Activated CD4-positive, CD25-positive, alpha-beta regulatory T cell treated with anti-CD3 and anti-CD28 coated beads, Interleukin-2, amount 50 U/mL, for 72 hours (primary cell): ENCODE data around the gene DSP.

Experiments
- DNase-seq: peaks from one replicate; pipeline ENCODE4 v3.0.0; 2021

The DSP gene

DNA sequence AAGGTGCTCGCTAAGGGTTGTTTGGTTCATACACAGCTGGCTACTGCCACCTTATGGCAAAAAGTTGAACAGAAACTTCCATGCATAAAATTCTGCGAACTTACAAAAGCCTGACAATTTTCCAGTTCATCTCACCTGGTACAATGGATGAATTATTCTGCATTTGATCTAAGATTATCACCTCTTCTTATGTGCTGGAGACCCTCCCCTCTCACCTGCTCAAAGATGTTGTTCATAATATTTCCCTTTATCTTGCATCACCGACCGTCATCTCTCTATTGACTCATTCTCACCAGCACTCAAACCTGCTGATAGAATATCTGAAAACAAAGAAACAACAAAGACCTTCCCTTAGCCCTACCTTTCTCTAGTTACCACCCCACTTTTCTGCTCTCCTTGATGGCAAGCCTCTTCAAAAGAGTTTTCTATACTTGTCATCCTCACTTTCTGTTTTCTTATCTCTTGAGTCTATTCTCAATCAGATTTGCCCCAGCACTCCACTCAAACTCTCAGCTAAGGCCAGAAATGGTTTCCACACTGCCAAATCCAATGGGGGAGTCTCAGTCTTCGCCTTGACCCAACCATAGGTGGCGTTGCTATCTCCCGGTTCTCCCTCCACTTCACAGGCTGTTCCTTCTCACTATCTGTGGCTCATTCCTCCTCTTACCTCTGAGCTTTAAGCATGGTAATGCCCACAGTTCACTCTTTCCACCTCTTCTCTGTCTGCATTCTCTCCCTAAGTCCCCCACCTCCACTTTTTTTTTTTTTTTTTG, 74.3 kb downstream of the DSP start:
- no peak for DNase-seq

DNA sequence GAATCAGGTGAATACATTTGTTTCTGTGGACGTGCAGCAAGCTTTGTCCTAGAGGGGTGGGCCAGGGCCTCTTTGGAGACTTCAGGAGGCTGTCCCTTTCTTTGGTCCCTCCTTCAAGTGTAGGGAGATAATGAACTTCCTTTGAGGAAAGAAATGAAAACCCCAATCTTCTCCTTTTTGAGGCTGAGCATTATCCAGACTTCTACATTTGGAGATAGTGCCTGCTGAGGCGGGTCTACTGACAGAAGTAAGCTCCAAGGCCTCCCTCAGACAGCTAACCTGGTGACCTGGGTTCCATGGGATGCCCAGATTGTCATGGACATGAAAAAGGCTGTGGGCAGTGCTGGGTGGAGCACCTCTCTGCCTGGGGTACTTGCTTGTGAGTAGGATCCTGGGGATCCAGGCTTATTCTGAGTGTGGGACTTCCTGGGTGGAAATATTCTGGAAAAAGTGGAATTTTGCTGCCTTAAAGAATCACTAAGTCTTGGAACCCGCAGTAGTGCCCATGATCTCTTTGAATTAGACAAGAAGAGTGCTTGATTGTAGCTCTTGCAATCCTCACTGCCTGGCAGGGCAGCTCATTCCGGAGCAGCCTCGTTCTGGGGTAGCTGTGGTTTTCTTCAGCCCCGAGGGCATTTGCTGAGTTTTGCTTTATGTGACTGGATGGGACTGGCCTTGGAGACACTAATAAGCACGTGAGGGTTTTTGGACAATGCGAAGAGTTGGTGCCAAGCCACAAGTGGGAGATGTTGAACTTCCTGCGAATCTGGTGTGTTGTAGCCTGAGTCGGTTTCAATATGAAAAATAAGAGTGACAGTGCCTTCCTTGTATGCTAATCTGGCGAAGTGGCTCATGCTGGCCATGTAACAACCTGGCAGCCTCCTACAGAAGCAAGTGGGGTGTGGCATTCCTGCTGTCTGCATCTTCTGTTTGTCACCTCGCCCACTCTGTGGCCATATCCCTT, 76.6 kb downstream of the DSP start:
- DNase-seq = no peak

- DNase-seq = no peak
Measured at GRCh38 chr6:7621761-7622160, 80.3 kb downstream of the DSP start.

DNA sequence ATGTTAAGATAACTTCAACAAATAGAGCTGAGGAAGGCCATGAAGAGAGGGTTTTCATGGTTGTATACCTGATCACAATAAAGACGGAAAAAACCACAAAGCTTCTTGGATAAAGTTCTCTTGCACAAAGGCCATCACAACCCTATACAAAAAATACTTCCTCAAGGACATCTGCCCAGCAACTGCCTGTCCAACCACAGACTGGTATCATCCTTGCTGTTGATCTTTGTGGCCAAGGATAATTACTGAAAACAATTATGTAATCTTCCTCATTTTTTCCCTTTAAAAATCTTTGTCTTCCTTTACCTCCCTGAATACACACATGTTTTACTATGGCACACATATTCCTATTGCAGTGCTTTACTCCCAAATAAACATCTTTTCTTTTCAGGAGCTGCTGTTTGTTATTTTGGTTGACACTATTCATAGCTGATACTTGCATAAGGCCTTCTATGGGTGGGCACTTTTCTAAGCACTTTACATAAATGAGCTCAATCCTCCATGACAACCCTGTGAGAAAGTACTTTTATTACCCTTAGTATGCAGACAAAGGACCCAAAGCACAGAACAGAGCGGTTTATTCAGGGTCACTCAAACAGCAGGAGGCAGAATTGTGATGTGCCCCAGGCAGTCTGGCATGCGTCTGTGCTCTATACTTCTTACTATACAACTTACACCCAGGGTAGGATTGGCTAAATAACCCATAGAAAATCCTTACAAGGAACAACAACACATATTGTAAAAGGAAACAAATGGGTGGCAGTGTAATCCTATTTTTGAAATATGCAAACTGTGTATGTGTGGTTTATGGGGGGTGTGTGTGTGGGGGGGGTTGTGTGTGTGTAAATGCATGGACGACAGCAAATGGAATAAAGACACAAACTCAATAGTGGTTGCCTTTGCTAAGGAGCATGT, 83.6 kb downstream of the DSP start:
- DNase-seq = no peak

DNA sequence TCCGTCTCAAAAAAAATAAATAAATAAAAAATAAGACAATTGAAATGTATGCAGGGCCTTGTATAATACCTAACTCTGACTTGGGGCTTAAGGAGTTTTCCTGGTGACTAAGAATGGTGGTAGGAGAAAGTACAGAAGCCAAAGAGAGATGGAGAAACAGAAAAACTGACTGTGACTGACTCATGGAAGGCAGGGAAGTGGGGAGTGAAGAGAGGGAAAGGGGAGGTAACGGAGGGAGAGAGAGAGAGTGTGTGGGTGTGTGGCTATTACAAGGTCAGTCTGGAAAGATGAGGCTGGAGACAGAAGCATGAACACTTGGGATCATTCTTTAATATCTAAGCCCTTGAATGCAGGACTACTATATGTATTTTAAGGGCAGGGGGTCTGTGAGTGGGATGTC, 87.0 kb downstream of the DSP start:
- DNase-seq = no peak

- DNase-seq = no peak
Measured at GRCh38 chr6:7628909-7629308, 87.4 kb downstream of the DSP start.

DNA sequence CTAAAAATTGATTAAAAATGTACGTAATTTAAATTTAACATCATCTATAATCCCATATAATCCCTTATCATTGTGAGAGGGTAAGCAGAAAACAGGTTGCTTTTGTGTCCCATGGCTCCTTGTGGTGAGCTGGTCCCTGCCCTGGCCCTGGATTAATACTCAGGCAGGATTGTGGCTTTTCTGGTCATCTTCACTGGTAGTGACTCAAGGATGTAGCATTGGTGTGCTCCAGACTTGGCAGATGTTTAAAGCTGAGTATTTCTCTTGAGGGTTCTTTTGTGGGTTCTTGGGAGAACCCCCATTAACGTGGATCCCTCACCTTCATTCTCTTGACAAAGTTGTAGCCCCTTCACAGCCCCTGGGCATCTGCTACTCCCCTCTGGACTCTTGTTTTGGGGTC, 87.8 kb downstream of the DSP start:
- DNase-seq = no peak

GRCh38 chr6:7630792-7631191, 89.3 kb downstream of the DSP start:
- DNase-seq = no peak

DNA sequence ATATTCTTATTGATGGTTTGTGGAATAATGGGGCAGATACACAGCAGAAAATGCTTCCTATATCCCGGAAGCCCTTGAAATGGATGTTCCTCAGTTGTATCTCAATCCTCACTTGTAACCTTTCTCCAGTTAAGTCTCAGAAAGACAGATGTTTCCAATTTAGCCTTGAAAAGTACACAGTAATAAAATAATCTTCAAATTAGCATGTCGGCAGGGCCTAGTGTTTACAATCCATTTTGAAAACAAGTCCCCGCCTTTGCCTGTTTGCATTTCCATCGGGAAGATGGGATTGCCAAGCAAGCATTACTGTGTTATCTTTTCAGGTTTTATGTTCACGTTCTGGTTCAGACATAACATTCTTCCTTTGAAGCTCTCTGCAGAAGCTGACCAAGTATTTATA, 90.0 kb downstream of the DSP start:
- no peak for DNase-seq

- no peak for DNase-seq
Measured at GRCh38 chr6:7632501-7633290, 91.2 kb downstream of the DSP start.

DNA sequence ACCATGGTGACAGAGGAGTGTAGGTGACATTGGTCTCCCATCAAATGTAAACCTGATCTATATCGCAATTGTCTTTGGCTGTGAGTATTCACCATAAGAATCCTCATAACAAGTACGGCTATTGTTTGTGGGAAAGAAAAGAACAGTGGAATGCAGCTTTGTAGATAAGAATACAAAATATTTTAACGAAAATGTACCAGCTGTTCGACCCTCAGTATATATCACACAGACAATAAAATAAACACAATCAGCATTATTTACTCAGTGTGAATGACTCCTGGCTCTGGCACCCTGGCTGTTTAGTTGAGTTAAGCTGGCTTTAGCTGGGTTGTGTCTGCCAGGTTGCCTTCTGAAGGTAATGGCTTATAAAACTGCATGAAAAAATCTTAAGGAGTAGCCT, 91.9 kb downstream of the DSP start:
- DNase-seq = no peak

DNA sequence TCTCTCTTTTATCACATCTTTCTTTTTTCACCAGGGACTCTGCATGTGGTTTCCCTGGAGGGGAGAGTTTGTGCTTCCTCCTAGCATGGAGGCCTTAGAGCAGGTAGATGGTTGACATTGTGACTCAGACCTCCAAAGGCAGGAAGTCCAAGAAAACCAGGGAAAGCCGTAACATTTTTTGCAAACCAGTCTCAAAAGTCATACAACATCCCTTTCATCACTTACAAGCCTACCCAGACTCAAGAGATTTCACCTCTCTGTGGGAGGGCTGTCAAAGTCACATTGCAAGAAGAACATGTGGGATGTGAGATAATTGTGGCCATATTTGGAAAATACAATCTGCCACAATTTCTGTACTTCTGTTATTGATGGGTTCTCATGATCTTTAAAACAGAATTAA, 94.7 kb downstream of the DSP start:
- DNase-seq = no peak
